ENCODE data around the gene TPRX1. TPM values are rescaled to one million over a fixed set of nuclear protein-coding genes. Genes with fewer than 3 reads are reported as not detected.

Gene TPRX1
- total RNA-seq, 1 donor from 2014 or later, result not detected

DNA sequence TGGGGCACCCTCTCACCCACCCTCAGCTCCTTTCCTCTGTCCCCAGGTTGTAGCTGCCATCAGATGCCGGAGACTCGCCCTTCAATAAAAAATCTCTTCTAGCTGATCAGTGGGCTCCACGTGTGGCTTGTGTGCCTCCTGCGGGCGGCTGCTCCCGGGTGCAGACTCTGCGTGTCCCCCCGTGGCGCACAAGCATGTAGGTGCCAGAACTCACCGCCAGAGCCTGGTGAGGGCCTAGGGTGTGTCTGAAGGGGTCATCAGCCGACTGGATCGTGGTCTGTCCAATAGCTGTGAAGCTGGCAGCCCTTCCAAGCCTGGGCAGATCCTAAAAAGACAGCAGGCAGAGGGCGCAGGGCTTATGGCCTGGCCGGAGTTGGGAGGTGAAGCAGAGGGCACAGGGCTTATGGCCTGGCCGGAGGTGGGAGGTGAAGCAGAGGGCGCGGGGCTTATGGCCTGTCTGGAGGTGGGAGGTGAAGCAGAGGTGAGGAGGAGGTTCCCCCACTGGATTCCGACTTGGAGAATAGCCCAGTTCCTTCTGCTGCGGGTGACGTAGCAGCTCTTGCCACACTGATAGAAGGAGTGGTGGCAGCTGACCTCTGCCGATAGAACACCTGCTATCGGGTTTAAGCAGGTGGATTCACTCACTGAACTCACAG is 47.3 kb downstream of the TPRX1 start:
- Histone ChIP-seq H3K27ac (no peak overlapping the region), H3K36me3 (peaks cover 67 to 69% of the 10 kb centered on the region in 2 donors)

DNA sequence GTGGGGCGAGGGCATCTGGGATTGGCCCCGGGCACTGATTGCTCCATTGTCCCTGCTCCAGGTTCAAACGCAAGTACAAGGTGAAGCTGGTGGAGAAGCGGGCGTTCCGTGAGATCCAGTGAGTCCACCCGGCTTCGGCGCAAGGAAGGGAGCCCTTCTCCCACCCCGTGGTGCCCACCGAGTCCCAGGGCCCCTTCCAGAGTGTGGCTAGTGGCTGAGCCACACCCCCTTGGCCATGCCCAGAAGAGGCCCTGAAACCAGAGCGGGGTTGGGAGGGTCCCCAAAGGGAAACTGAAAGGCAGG is 47.8 kb downstream of the TPRX1 start:
- Histone ChIP-seq H3K4me3 (no peak overlapping the region), H3K27ac (no peak overlapping the region), H3K4me1 (no peaks in the 10 kb centered on the region), H3K27me3 (no peaks in the 10 kb centered on the region), H3K9me3 (no peaks in the 10 kb centered on the region), H3K36me3 (peaks cover 72 to 74% of the 10 kb centered on the region in 2 donors)
- intact Hi-C loops (cut with DNase I), result no loop called here
- TF ChIP-seq, protein P1, sequence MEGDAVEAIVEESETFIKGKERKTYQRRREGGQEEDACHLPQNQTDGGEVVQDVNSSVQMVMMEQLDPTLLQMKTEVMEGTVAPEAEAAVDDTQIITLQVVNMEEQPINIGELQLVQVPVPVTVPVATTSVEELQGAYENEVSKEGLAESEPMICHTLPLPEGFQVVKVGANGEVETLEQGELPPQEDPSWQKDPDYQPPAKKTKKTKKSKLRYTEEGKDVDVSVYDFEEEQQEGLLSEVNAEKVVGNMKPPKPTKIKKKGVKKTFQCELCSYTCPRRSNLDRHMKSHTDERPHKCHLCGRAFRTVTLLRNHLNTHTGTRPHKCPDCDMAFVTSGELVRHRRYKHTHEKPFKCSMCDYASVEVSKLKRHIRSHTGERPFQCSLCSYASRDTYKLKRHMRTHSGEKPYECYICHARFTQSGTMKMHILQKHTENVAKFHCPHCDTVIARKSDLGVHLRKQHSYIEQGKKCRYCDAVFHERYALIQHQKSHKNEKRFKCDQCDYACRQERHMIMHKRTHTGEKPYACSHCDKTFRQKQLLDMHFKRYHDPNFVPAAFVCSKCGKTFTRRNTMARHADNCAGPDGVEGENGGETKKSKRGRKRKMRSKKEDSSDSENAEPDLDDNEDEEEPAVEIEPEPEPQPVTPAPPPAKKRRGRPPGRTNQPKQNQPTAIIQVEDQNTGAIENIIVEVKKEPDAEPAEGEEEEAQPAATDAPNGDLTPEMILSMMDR (IDR thresholded peaks at IDR 0.05), result no peak
- DNase-seq (ENCODE audit: low spot score in 2 of 2), result no peak

More for the DNA sequence above, 47.3 kb downstream of the TPRX1 start:
- H3K4me3 ChIP-seq, result no peak overlapping the region
- H3K27me3 ChIP-seq, result no peaks in the 10 kb centered on the region
- TF ChIP-seq, protein P1 (IDR thresholded peaks at IDR 0.05), result no peak
- DNase-seq (ENCODE audit: low spot score in 2 of 2), result no peak
- no peaks in the 10 kb centered on the region for H3K4me1 ChIP-seq
- intact Hi-C loops (cut with DNase I), result no loop called here
- no peaks in the 10 kb centered on the region for H3K9me3 ChIP-seq

DNA sequence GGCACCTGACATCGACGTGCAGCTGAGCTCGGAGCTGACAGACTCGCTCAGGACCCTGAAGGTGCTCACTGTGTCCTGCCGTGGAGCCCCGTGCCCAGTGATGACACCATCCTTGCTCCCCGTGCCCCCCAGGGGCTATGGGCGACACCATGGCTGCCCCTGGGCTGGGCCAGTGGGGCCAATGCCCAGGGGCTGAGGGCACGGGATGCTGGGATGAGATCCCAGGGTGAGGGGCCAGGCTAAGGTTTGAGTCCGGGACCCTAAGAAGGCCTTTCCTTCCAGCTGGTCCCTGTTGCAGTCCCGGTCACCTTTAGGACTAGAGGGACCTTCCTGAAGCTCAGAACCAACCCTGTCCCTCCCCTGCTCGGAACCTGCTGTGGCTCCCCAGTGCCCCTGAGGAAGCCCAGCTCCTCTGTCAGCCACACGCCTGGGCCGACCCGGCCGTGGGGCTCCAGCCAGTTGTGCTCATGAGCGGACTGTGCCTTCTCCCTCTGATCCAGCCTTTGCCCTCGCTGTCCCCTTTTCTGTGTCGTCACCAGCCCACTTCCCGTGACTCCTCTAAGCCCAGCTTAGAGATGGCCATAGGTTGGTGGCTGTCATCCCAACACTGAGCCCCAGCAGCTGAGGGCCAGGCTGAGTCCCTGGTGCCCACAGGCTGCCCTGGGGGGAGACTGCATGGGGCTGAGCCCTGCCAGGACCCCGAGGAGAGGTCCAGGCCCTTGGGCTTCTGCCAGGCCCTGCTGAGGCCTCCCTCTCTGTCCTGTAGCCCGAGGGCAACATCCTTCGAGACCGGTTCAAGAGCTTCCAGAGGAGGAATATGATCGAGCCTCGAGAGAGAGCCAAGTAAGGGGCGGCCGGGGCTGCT is 48.4 kb downstream of the TPRX1 start:
- Histone ChIP-seq H3K27me3 (no peaks in the 10 kb centered on the region), H3K27ac (no peak overlapping the region), H3K4me3 (no peak overlapping the region), H3K9me3 (no peaks in the 10 kb centered on the region), H3K36me3 (peaks cover 77 to 80% of the 10 kb centered on the region in 2 donors), H3K4me1 (no peaks in the 10 kb centered on the region)
- no peak for DNase-seq (ENCODE audit: low spot score in 2 of 2)
- intact Hi-C loops (cut with DNase I), result no loop called here
- TF ChIP-seq, protein P1 (IDR thresholded peaks at IDR 0.05), result no peak

DNA sequence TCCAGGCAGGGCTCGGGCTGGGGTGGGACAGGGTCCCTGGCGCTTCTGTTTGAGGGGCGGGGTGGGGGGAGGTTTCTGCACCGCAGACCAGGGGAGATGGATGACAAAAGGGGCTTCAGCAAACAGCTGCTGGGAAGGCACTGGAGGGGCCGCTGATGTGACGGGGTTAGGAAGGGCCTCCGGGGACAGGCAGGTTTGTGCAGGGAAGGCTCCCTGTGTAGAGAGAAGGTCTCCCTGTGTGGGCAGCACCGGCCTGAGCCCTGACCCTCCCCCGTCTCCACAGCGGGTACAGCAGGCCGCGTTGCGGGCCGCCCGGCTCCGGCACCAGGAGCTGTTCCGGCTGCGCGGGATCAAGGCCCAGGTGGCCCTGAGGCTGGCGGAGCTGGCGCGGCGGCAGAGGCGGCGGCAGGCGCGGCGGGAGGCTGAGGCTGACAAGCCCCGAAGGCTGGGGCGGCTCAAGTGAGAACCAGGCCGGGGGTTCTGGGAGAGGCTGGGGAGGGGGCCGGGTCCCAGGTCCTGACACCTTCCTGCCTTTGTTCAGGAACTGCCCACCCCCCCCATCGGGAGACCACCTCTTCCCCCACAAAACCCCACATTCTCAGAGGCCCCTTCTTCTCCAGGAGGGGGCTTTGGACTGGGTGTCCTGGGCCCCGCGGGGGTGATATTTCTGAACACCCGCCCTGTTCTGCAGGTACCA is 49.1 kb downstream of the TPRX1 start:
- no peaks in the 10 kb centered on the region for H3K9me3 ChIP-seq
- TF ChIP-seq, protein P1 (IDR thresholded peaks at IDR 0.05), result no peak
- H3K27me3 ChIP-seq, result no peaks in the 10 kb centered on the region
- no peaks in the 10 kb centered on the region for H3K4me1 ChIP-seq
- DNase-seq (ENCODE audit: low spot score in 2 of 2), result no peak
- peaks cover 85 to 88% of the 10 kb centered on the region in 2 donors for H3K36me3 ChIP-seq
- no peak overlapping the region for H3K4me3 ChIP-seq
- H3K27ac ChIP-seq, result no peak overlapping the region
- intact Hi-C loops (cut with DNase I), result no loop called here

GRCh38 chr19:47754206-47755064 is 49.9 kb downstream of the TPRX1 start:
- Histone ChIP-seq H3K9me3 (no peaks in the 10 kb centered on the region), H3K27me3 (no peaks in the 10 kb centered on the region), H3K36me3 (peaks cover 93 to 96% of the 10 kb centered on the region in 2 donors), H3K4me1 (no peaks in the 10 kb centered on the region), H3K27ac (no peak overlapping the region), H3K4me3 (no peak overlapping the region)
- DNase-seq (ENCODE audit: low spot score in 2 of 2), result no peak
- TF ChIP-seq, protein P1 (IDR thresholded peaks at IDR 0.05), result no peak
- intact Hi-C loops (cut with DNase I), result no loop called here
